ENCODE measurements around the gene NHERF2.

GRCh38 chr16:2015947-2016208 is 10.8 kb upstream of the NHERF2 start:
- TF ChIP-seq CTCF (IDR thresholded peaks at IDR 0.05), result no peak
- TF ChIP-seq POLR2A (IDR thresholded peaks at IDR 0.05), result no peak
